Measurements from ENCODE around the gene CLASRP. TPM values are rescaled to one million over a fixed set of nuclear protein-coding genes. Genes with fewer than 3 reads are reported as not detected.
A peak's percentile ranks its signal among the peaks of the same experiment; 100 is the strongest.

The CLASRP gene
- total and polyA plus RNA-seq, 9 of the 15 experiments (the other 6 are each of a cell fraction or from before 2014, with no cell fraction given), result 0.94 to 86.3 (median 44.0) TPM

DNA sequence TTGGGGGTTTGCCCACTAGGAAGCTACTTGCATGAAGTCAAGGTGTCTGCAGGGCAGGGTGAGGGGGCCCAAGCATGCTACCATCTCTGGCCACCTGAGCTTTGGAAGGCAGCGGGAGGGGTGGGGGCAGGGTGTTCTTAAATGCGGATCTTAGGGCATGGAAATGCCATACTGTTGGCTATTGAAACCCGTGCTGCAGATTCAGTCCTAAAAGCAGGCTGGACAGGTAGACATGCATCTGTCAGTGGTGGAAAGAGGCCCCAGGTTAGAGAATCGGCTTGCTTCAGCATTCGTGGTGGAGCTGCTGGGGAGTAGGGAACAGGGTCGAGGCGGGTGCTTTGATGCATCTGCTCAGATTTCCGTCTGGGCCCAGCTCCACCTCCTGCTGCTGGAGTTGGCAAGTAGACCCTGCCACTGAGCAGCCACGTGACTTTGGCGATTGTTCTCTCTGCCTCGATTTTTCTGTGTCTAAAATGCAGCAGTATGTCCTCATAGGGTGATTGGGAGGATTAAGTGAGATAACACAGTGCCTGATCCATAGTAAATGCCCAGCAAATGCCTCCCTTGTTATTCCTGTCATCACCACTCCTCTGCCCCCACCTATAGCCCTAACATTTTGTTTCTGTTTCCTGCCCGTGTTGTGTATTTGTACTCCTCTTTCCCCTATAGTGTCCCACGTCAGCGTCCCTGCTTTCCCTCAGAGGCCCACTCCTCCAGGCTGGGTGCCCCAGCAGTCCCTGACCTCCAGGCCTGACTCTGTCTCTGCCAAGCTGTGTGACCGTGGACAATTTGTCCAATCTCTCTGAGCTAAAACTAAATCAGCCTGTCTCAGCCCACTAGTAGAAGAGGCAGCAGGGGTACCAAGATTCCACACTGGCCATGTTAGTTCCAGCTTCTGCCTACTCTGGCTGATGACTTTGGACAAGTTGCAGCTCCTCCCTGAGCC lies 59.9 kb downstream of the CLASRP start (continued):
- TF ChIP-seq NR2C2 (CRISPR knock-in tag; IDR thresholded peaks at IDR 0.05) (no peak), NR2C2 (tag; IDR thresholded peaks at IDR 0.05) (peak; percentile 13), KDM1A (IDR thresholded peaks at IDR 0.05) (no peak), NELFE (IDR thresholded peaks at IDR 0.05; ENCODE audit: insufficient read depth, insufficient read length) (no peak), NFRKB (IDR thresholded peaks at IDR 0.05; ENCODE audit: low read depth) (no peak), GTF2E2 (tag; IDR thresholded peaks at IDR 0.05) (no peak), HNRNPK (IDR thresholded peaks at IDR 0.05; ENCODE audit: low read depth, low read length, poor library complexity, severe bottlenecking) (no peak), MEF2D (tag; conservative IDR thresholded peaks at IDR 0.05; ENCODE audit: low read depth) (0 out of 2 replicates have a peak, but pooled peaks have one; percentile 7), ELF2 (CRISPR knock-in tag; IDR thresholded peaks at IDR 0.05) (no peak), FOSL1 (tag; conservative IDR thresholded peaks at IDR 0.05) (peak; percentile 80; the same call in 1 of the 2 replicates)
- TF ChIP-seq, protein P1, sequence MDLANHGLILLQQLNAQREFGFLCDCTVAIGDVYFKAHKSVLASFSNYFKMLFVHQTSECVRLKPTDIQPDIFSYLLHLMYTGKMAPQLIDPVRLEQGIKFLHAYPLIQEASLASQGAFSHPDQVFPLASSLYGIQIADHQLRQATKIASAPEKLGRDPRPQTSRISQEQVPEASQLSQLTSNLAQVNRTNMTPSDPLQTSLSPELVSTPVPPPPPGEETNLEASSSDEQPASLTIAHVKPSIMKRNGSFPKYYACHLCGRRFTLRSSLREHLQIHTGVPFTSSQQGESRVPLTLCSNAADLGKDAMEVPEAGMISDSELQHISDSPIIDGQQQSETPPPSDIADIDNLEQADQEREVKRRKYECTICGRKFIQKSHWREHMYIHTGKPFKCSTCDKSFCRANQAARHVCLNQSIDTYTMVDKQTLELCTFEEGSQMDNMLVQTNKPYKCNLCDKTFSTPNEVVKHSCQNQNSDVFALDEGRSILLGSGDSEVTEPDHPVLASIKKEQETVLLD (IDR thresholded peaks at IDR 0.05), result no peak
- TF ChIP-seq, protein P2, sequence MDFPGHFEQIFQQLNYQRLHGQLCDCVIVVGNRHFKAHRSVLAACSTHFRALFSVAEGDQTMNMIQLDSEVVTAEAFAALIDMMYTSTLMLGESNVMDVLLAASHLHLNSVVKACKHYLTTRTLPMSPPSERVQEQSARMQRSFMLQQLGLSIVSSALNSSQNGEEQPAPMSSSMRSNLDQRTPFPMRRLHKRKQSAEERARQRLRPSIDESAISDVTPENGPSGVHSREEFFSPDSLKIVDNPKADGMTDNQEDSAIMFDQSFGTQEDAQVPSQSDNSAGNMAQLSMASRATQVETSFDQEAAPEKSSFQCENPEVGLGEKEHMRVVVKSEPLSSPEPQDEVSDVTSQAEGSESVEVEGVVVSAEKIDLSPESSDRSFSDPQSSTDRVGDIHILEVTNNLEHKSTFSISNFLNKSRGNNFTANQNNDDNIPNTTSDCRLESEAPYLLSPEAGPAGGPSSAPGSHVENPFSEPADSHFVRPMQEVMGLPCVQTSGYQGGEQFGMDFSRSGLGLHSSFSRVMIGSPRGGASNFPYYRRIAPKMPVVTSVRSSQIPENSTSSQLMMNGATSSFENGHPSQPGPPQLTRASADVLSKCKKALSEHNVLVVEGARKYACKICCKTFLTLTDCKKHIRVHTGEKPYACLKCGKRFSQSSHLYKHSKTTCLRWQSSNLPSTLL (IDR thresholded peaks at IDR 0.05), result no peak
